Measurements from ENCODE around the gene QRICH2.

- TF ChIP-seq, protein P1, sequence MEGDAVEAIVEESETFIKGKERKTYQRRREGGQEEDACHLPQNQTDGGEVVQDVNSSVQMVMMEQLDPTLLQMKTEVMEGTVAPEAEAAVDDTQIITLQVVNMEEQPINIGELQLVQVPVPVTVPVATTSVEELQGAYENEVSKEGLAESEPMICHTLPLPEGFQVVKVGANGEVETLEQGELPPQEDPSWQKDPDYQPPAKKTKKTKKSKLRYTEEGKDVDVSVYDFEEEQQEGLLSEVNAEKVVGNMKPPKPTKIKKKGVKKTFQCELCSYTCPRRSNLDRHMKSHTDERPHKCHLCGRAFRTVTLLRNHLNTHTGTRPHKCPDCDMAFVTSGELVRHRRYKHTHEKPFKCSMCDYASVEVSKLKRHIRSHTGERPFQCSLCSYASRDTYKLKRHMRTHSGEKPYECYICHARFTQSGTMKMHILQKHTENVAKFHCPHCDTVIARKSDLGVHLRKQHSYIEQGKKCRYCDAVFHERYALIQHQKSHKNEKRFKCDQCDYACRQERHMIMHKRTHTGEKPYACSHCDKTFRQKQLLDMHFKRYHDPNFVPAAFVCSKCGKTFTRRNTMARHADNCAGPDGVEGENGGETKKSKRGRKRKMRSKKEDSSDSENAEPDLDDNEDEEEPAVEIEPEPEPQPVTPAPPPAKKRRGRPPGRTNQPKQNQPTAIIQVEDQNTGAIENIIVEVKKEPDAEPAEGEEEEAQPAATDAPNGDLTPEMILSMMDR (IDR thresholded peaks at IDR 0.05; ENCODE audit: insufficient read depth, low read length, poor library complexity, severe bottlenecking) = no peak
- no peak for TF ChIP-seq EZH2phosphoT487 (conservative IDR thresholded peaks at IDR 0.05; ENCODE audit: low read length)
Observed at GRCh38 chr17:76255801-76256429, 52.2 kb downstream of the QRICH2 start.
